Progenitor cell of endocrine pancreas (in vitro differentiated cells): ENCODE data around the gene SCART1. TPM values are rescaled to one million over a fixed set of nuclear protein-coding genes. Genes with fewer than 3 reads are reported as not detected.

Source experiments
- DNase-seq: peaks from one replicate; pipeline ENCODE4 v3.0.0; 2021; ENCODE audit warnings: low spot score; ENCODE audit not compliant: unreplicated experiment
- H3K27ac Mint-ChIP-seq: 2 replicates; pipeline ENCODE4 v1.8.0; 2021; ENCODE audit warnings: mild to moderate bottlenecking, moderate library complexity, mixed read lengths
- H3K27me3 Mint-ChIP-seq: 2 replicates; pipeline ENCODE4 v1.8.0; 2021; ENCODE audit warnings: mixed read lengths
- H3K36me3 Mint-ChIP-seq: 2 replicates; pipeline ENCODE4 v1.8.0; 2022; ENCODE audit warnings: mixed read lengths; ENCODE audit not compliant: insufficient read depth
- H3K4me1 Mint-ChIP-seq: 2 replicates; pipeline ENCODE4 v1.8.0; 2021; ENCODE audit warnings: low read depth, mixed read lengths
- H3K4me3 Mint-ChIP-seq: 2 replicates; pipeline ENCODE4 v1.8.0; 2021; ENCODE audit warnings: low read depth, mild to moderate bottlenecking, moderate library complexity, mixed read lengths
- H3K9me3 Mint-ChIP-seq: 2 replicates; pipeline ENCODE4 v1.8.0; 2021; ENCODE audit warnings: low read depth, mixed read lengths
- total RNA-seq: library from RNA; stranded (reverse); gene quantifications from 2 replicates; pipeline ENCODE4 v1.2.1, GENCODE V29; 2021
- TF ChIP-seq, protein P1 (sequence below): fragments of 200-600 bp; sonication (generic); IDR thresholded peaks from one replicate; pipeline ENCODE4 v1.5.0; 2021; ENCODE audit warnings: antibody characterized with exemption, mild to moderate bottlenecking; ENCODE audit not compliant: unreplicated experiment

SCART1 gene
- total RNA-seq, 1 donor from 2014 or later, result 1.7 TPM

DNA sequence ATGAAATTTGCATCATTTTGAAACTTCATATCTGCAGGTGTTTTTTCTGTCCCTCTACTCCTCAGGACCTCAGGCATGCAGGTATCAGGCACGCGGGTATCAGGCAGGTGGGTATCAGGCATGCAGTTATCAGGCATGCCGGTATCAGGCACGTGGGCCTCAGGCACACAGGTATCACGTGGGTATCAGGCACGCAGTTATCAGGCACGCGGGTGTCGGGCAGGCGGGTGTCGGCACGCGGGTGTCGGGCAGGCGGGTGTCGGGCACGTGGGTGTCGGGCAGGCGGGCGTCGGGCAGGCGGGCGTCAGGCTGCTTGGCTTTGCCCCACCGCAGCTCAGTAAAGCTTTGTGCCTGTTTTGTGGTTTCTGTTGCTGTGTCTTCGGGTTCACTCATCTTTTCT, 38.0 kb upstream of the SCART1 start:
- H3K27me3 Mint-ChIP-seq, result no peaks in the 10 kb centered on the region
- no peak overlapping the region for H3K4me3 Mint-ChIP-seq
- no peaks in the 10 kb centered on the region for H3K4me1 Mint-ChIP-seq
- H3K9me3 Mint-ChIP-seq, result peaks cover 37% of the 10 kb centered on the region
- H3K36me3 Mint-ChIP-seq, result peaks cover 53% of the 10 kb centered on the region
- TF ChIP-seq, protein P1, sequence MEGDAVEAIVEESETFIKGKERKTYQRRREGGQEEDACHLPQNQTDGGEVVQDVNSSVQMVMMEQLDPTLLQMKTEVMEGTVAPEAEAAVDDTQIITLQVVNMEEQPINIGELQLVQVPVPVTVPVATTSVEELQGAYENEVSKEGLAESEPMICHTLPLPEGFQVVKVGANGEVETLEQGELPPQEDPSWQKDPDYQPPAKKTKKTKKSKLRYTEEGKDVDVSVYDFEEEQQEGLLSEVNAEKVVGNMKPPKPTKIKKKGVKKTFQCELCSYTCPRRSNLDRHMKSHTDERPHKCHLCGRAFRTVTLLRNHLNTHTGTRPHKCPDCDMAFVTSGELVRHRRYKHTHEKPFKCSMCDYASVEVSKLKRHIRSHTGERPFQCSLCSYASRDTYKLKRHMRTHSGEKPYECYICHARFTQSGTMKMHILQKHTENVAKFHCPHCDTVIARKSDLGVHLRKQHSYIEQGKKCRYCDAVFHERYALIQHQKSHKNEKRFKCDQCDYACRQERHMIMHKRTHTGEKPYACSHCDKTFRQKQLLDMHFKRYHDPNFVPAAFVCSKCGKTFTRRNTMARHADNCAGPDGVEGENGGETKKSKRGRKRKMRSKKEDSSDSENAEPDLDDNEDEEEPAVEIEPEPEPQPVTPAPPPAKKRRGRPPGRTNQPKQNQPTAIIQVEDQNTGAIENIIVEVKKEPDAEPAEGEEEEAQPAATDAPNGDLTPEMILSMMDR, result no peak
- DNase-seq, result no peak
- no peak overlapping the region for H3K27ac Mint-ChIP-seq

GRCh38 chr10:133418289-133418993, 35.3 kb upstream of the SCART1 start:
- Mint-ChIP-seq H3K27me3 (peaks cover 8% of the 10 kb centered on the region), H3K27ac (no peak overlapping the region), H3K36me3 (peaks cover 27% of the 10 kb centered on the region), H3K4me3 (no peak overlapping the region), H3K4me1 (no peaks in the 10 kb centered on the region), H3K9me3 (peaks cover 13% of the 10 kb centered on the region)
- DNase-seq, result no peak
- TF ChIP-seq, protein P1, result no peak

GRCh38 chr10:133419211-133419950, 34.4 kb upstream of the SCART1 start:
- no peak for DNase-seq
- Mint-ChIP-seq H3K27me3 (peaks cover 8% of the 10 kb centered on the region), H3K36me3 (peaks cover 21% of the 10 kb centered on the region), H3K4me1 (no peaks in the 10 kb centered on the region), H3K4me3 (no peak overlapping the region), H3K9me3 (peaks cover 11% of the 10 kb centered on the region), H3K27ac (no peak overlapping the region)
- TF ChIP-seq, protein P1, result no peak

GRCh38 chr10:133420028-133420427, 33.7 kb upstream of the SCART1 start:
- peaks cover 17% of the 10 kb centered on the region for H3K36me3 Mint-ChIP-seq
- no peak overlapping the region for H3K4me3 Mint-ChIP-seq
- H3K27ac Mint-ChIP-seq, result no peak overlapping the region
- TF ChIP-seq, protein P1, result no peak
- peaks cover 11% of the 10 kb centered on the region for H3K9me3 Mint-ChIP-seq
- no peak for DNase-seq
- H3K27me3 Mint-ChIP-seq, result peaks cover 8% of the 10 kb centered on the region
- H3K4me1 Mint-ChIP-seq, result no peaks in the 10 kb centered on the region

GRCh38 chr10:133420579-133420978, 33.2 kb upstream of the SCART1 start:
- Mint-ChIP-seq H3K4me1 (no peaks in the 10 kb centered on the region), H3K4me3 (no peak overlapping the region), H3K27me3 (peaks cover 8% of the 10 kb centered on the region), H3K9me3 (peaks cover 6% of the 10 kb centered on the region), H3K36me3 (peaks cover 11% of the 10 kb centered on the region), H3K27ac (no peak overlapping the region)
- DNase-seq, result no peak
- TF ChIP-seq, protein P1, result no peak
